ENCODE data around the gene COX8A.

DNA sequence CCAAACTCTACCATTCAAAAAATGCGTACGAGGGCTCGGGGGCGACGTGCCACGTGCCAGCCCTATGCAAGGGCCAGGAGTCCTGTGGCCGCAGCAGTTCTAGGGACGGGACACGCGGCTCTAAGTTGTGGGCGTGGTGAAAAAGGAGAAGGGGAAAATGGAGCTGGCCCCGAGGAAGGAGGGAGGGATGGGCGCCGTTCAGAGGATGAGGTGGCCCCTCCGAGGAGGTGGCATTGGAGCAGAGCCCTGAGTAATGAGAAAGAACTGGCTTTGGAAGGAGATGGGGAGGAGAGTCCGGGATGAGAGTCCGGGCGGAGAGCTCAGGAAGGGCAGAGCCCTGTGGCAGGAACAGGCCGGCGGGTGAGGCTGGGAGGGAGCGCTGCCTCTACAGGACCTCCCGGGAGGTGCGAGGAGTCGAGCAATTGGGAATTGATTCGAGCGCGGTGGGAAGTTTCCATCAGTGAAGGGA lies 32.8 kb downstream of the COX8A start:
- TF ChIP-seq CTCF (IDR thresholded peaks at IDR 0.05) (no peak), POLR2A (IDR thresholded peaks at IDR 0.05) (no peak)
